Keratinocyte (primary cell): ENCODE results near the gene SEC24B. TPM values are rescaled to one million over a fixed set of nuclear protein-coding genes. Genes with fewer than 3 reads are reported as not detected.

Experiments used
- DNase-seq: peaks from one replicate; pipeline ENCODE4 v3.0.0-alpha.2; 2011; ENCODE audit warnings: low read depth, missing footprints, low spot score
- FAIRE-seq: peaks from 2 replicates; lab custom pipeline; 2011; peaks lifted over from hg19 to GRCh38; lab: Jason Lieb, UNC
- H2AFZ ChIP-seq: 2 replicates; pipeline ENCODE4 v1.6.0; 2012; ENCODE audit warnings: low read length, control low read depth, inconsistent platforms; ENCODE audit not compliant: control insufficient read depth
- H3K27ac ChIP-seq: 2 replicates; pipeline ENCODE4 v1.5.1; 2011; ENCODE audit warnings: low read length; ENCODE audit not compliant: control insufficient read depth, insufficient read depth
- H3K27me3 ChIP-seq: 3 replicates; pipeline ENCODE4 v1.6.0; 2011; ENCODE audit warnings: low read length; ENCODE audit not compliant: control insufficient read depth, insufficient read depth; ENCODE audit errors: extremely low read depth
- H3K36me3 ChIP-seq, 2 experiments: 2 replicates in 1 of 2; 3 replicates in 1 of 2; pipeline ENCODE4 v1.5.1; 2011; ENCODE audit warnings: low read length in 2 of 2, mild to moderate bottlenecking in 1 of 2; ENCODE audit not compliant: control insufficient read depth in 2 of 2, insufficient read depth in 2 of 2; ENCODE audit errors: extremely low read depth in 1 of 2
- H3K4me1 ChIP-seq: 3 replicates; pipeline ENCODE4 v1.5.1; 2011; ENCODE audit warnings: low read length; ENCODE audit not compliant: control insufficient read depth, insufficient read depth; ENCODE audit errors: extremely low read depth
- H3K4me2 ChIP-seq: 3 replicates; pipeline ENCODE4 v1.6.0; 2011; ENCODE audit warnings: low read depth, low read length; ENCODE audit not compliant: control insufficient read depth, insufficient read depth; ENCODE audit errors: extremely low read depth
- H3K4me3 ChIP-seq, 3 experiments: fragments of 200-600 bp in 1 of 3; sonication (generic) in 1 of 3; 2 replicates in 2 of 3; 3 replicates in 1 of 3; pipeline ENCODE4 v1.5.1; 2011 to 2016; ENCODE audit warnings: low read length in 3 of 3, mild to moderate bottlenecking in 3 of 3, control low read depth in 2 of 3, inconsistent platforms in 1 of 3, low read depth in 1 of 3, mixed read lengths in 1 of 3, mixed run types in 1 of 3, moderate library complexity in 1 of 3; ENCODE audit not compliant: control insufficient read depth in 2 of 3, insufficient read depth in 2 of 3; ENCODE audit errors: extremely low read depth in 1 of 3
- H3K79me2 ChIP-seq: 2 replicates; pipeline ENCODE4 v1.6.0; 2012; ENCODE audit warnings: low read length; ENCODE audit not compliant: control insufficient read depth, insufficient read depth
- H3K9ac ChIP-seq: 3 replicates; pipeline ENCODE4 v1.6.0; 2011; ENCODE audit warnings: low read length; ENCODE audit not compliant: control insufficient read depth, insufficient read depth; ENCODE audit errors: extremely low read depth
- H3K9me1 ChIP-seq: 3 replicates; pipeline ENCODE4 v1.6.0; 2011; ENCODE audit warnings: low read length; ENCODE audit not compliant: control insufficient read depth, insufficient read depth; ENCODE audit errors: extremely low read depth
- H3K9me3 ChIP-seq: 2 replicates; pipeline ENCODE4 v1.5.1; 2012; ENCODE audit warnings: low read depth, low read length; ENCODE audit not compliant: control insufficient read depth
- H4K20me1 ChIP-seq: 3 replicates; pipeline ENCODE4 v1.6.0; 2011; ENCODE audit warnings: low read length; ENCODE audit not compliant: control insufficient read depth, insufficient read depth; ENCODE audit errors: extremely low read depth
- EZH2 ChIP-seq: IDR thresholded peaks from one replicate; pipeline ENCODE4 v1.6.1; 2012; ENCODE audit warnings: inconsistent platforms, mild to moderate bottlenecking, low read length, moderate library complexity
- dilution Hi-C: fragments of 300-500 bp; cut with MboI; formaldehyde crosslinking; loops from one replicate; pipeline ENCODE4 v1.7.0; 2020; ENCODE audit warnings: low sequenced_read_pairs; ENCODE audit not compliant: extremely low pct_ligation_motif_present
- polyA plus RNA-seq, 5 experiments: library from polyadenylated mRNA; depleted of rRNA in 3 of 5; stranded (reverse) in 3 of 5; stranded (forward) in 1 of 5; unstranded in 1 of 5; fragments of >200 nt; gene quantifications; 1 replicate in 1 of 5; 2 replicates in 3 of 5; 3 replicates in 1 of 5; pipeline versions ENCODE4 v1.2.1 to v1.2.3, GENCODE V29; 2011 to 2012; ENCODE audit warnings: missing spikeins in 2 of 5, low read depth in 1 of 5, low replicate concordance in 1 of 5
- TF ChIP-seq, protein P1 (sequence below), 3 experiments: IDR thresholded peaks in 1 of 3; conservative IDR thresholded peaks in 1 of 3; optimal IDR thresholded peaks in 1 of 3; 2 replicates in 2 of 3; 3 replicates in 1 of 3; pipeline versions ENCODE3 to v1.5.1; 2011; ENCODE audit warnings: low read length in 3 of 3, mild to moderate bottlenecking in 3 of 3, moderate library complexity in 2 of 3, control low read depth in 1 of 3, inconsistent platforms in 1 of 3; ENCODE audit not compliant: insufficient read depth in 2 of 3; ENCODE audit errors: extremely low read depth in 1 of 3

SEC24B gene
- polyA plus RNA-seq, 1 donor (not counting 4 experiments of a cell fraction or from before 2014, with no cell fraction given) = 53.4 TPM

- Histone ChIP-seq H3K4me3 (peak overlapping the region in 1 of 3 experiments; percentile 18), H3K9ac (peak overlapping the region; percentile 14), H3K36me3 (peaks cover 2 to 18% of the 10 kb centered on the region in 2 experiments), H3K4me1 (peaks cover 16% of the 10 kb centered on the region), H3K79me2 (peaks cover 90% of the 10 kb centered on the region), H3K27ac (peak overlapping the region; percentile 90), H3K4me2 (peak overlapping the region; percentile 73), H2AFZ (no peak overlapping the region), H4K20me1 (peaks cover 9% of the 10 kb centered on the region), H3K27me3 (no peaks in the 10 kb centered on the region), H3K9me1 (no peaks in the 10 kb centered on the region), H3K9me3 (no peaks in the 10 kb centered on the region)
- dilution Hi-C loops = no loop called here
- peak; percentile 86 for FAIRE-seq
- TF ChIP-seq EZH2 = no peak
- TF ChIP-seq, protein P1, sequence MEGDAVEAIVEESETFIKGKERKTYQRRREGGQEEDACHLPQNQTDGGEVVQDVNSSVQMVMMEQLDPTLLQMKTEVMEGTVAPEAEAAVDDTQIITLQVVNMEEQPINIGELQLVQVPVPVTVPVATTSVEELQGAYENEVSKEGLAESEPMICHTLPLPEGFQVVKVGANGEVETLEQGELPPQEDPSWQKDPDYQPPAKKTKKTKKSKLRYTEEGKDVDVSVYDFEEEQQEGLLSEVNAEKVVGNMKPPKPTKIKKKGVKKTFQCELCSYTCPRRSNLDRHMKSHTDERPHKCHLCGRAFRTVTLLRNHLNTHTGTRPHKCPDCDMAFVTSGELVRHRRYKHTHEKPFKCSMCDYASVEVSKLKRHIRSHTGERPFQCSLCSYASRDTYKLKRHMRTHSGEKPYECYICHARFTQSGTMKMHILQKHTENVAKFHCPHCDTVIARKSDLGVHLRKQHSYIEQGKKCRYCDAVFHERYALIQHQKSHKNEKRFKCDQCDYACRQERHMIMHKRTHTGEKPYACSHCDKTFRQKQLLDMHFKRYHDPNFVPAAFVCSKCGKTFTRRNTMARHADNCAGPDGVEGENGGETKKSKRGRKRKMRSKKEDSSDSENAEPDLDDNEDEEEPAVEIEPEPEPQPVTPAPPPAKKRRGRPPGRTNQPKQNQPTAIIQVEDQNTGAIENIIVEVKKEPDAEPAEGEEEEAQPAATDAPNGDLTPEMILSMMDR (optimal IDR thresholded peaks at IDR 0.05 in 1 of 3, IDR thresholded peaks at IDR 0.05 in 1 of 3, conservative IDR thresholded peaks at IDR 0.05 in 1 of 3; ENCODE audit: extremely low read depth in 1 of 3, insufficient read depth in 2 of 3, low read length in 3 of 3) = no peak
- DNase-seq = peak; percentile 41
Observed at GRCh38 chr4:109472343-109472761, 38.7 kb downstream of the SEC24B start.

GRCh38 chr4:109473824-109474223 lies 40.2 kb downstream of the SEC24B start:
- no peak overlapping the region for H3K27ac ChIP-seq
- no peak overlapping the region for H3K9ac ChIP-seq
- no peak for TF ChIP-seq EZH2
- TF ChIP-seq, protein P1 (optimal IDR thresholded peaks at IDR 0.05 in 1 of 3, IDR thresholded peaks at IDR 0.05 in 1 of 3, conservative IDR thresholded peaks at IDR 0.05 in 1 of 3; ENCODE audit: extremely low read depth in 1 of 3, insufficient read depth in 2 of 3, low read length in 3 of 3) = no peak

More at GRCh38 chr4:109473824-109474223, 40.2 kb downstream of the SEC24B start:
- DNase-seq = no peak
- H3K36me3 ChIP-seq = peaks cover 2 to 18% of the 10 kb centered on the region in 2 experiments
- H4K20me1 ChIP-seq = peaks cover 9% of the 10 kb centered on the region
- no peak overlapping the region for H3K4me3 ChIP-seq
- H3K4me2 ChIP-seq = no peak overlapping the region
- H2AFZ ChIP-seq = no peak overlapping the region
- H3K79me2 ChIP-seq = peaks cover 88% of the 10 kb centered on the region
- no peaks in the 10 kb centered on the region for H3K9me3 ChIP-seq
- FAIRE-seq = no peak
- dilution Hi-C loops = no loop called here
- H3K9me1 ChIP-seq = no peaks in the 10 kb centered on the region
- no peaks in the 10 kb centered on the region for H3K27me3 ChIP-seq
- peaks cover 16% of the 10 kb centered on the region for H3K4me1 ChIP-seq
